GDM1 (cell line): Measurements from ENCODE around the gene MXD1.

Experiments
- DNase-seq: peaks from one replicate; lab custom pipeline; 2025; lab: John Stamatoyannopoulos, UW

Gene MXD1

GRCh38 chr2:69977186-69977585 is 62.3 kb downstream of the MXD1 start:
- DNase-seq: no peak

GRCh38 chr2:69977906-69978482 is 63.1 kb downstream of the MXD1 start:
- DNase-seq: no peak

- no peak for DNase-seq
Measured at GRCh38 chr2:69979902-69980807, 65.2 kb downstream of the MXD1 start.

GRCh38 chr2:69983392-69983966 is 68.6 kb downstream of the MXD1 start:
- no peak for DNase-seq

- DNase-seq: no peak
Measured at GRCh38 chr2:69985216-69985615, 70.3 kb downstream of the MXD1 start.

GRCh38 chr2:69985688-69986087 is 70.8 kb downstream of the MXD1 start:
- DNase-seq: no peak

GRCh38 chr2:69986691-69987090 is 71.8 kb downstream of the MXD1 start:
- DNase-seq: no peak

- DNase-seq: no peak
Measured at GRCh38 chr2:69988086-69988635, 73.3 kb downstream of the MXD1 start.

- no peak for DNase-seq
Measured at GRCh38 chr2:69989009-69989408, 74.1 kb downstream of the MXD1 start.

GRCh38 chr2:69989441-69990105 is 74.7 kb downstream of the MXD1 start:
- no peak for DNase-seq
